ENCODE measurements around the gene TTC39C.
"Not testable (repeated sequence)": the region's sequence is repeated elsewhere in the genome, so short reads cannot be mapped to it uniquely, and the experiment has no call there.

Gene TTC39C

GRCh38 chr18:24149591-24149990 lies 135.0 kb downstream of the TTC39C start:
- H3K4me3 Mint-ChIP-seq; H3K4me1 Mint-ChIP-seq (ENCODE audit: low read depth); H3K27me3 Mint-ChIP-seq; H3K27ac Mint-ChIP-seq; H3K9me3 Mint-ChIP-seq; intact Hi-C loops (cut with micrococcal nuclease): not testable (repeated sequence)
- peaks cover 47% of the 10 kb centered on the region for H3K36me3 Mint-ChIP-seq (ENCODE audit: low read depth)

GRCh38 chr18:24153397-24153796 lies 138.8 kb downstream of the TTC39C start:
- no peaks in the 10 kb centered on the region for H3K27me3 Mint-ChIP-seq
- H3K4me3 Mint-ChIP-seq, result no peak overlapping the region
- no peaks in the 10 kb centered on the region for H3K4me1 Mint-ChIP-seq (ENCODE audit: low read depth)
- H3K36me3 Mint-ChIP-seq (ENCODE audit: low read depth), result peaks cover 70% of the 10 kb centered on the region
- H3K9me3 Mint-ChIP-seq, result no peaks in the 10 kb centered on the region
- intact Hi-C loops (cut with micrococcal nuclease), result no loop called here
- no peak overlapping the region for H3K27ac Mint-ChIP-seq

- H3K4me1 Mint-ChIP-seq (ENCODE audit: low read depth), result no peaks in the 10 kb centered on the region
- no peaks in the 10 kb centered on the region for H3K9me3 Mint-ChIP-seq
- H3K4me3 Mint-ChIP-seq, result no peak overlapping the region
- no peak overlapping the region for H3K27ac Mint-ChIP-seq
- intact Hi-C loops (cut with micrococcal nuclease), result no loop called here
- H3K27me3 Mint-ChIP-seq, result no peaks in the 10 kb centered on the region
- H3K36me3 Mint-ChIP-seq (ENCODE audit: low read depth), result peaks cover 63% of the 10 kb centered on the region
Observed at GRCh38 chr18:24157855-24158254, 143.3 kb downstream of the TTC39C start.

- intact Hi-C loops (cut with micrococcal nuclease), result no loop called here
- Mint-ChIP-seq H3K4me3 (no peak overlapping the region), H3K4me1 (ENCODE audit: low read depth) (no peaks in the 10 kb centered on the region), H3K27me3 (no peaks in the 10 kb centered on the region), H3K9me3 (no peaks in the 10 kb centered on the region), H3K27ac (no peak overlapping the region), H3K36me3 (ENCODE audit: low read depth) (peaks cover 72% of the 10 kb centered on the region)
Observed at GRCh38 chr18:24160086-24160485, 145.5 kb downstream of the TTC39C start.

- no peak overlapping the region for H3K27ac Mint-ChIP-seq
- no peaks in the 10 kb centered on the region for H3K9me3 Mint-ChIP-seq
- no peaks in the 10 kb centered on the region for H3K4me1 Mint-ChIP-seq (ENCODE audit: low read depth)
- H3K27me3 Mint-ChIP-seq, result no peaks in the 10 kb centered on the region
- intact Hi-C loops (cut with micrococcal nuclease), result no loop called here
- peaks cover 74% of the 10 kb centered on the region for H3K36me3 Mint-ChIP-seq (ENCODE audit: low read depth)
- no peak overlapping the region for H3K4me3 Mint-ChIP-seq
Observed at GRCh38 chr18:24161304-24161703, 146.8 kb downstream of the TTC39C start.

- intact Hi-C loops (cut with micrococcal nuclease), result no loop called here
- Mint-ChIP-seq H3K27me3 (no peaks in the 10 kb centered on the region), H3K9me3 (no peaks in the 10 kb centered on the region), H3K4me1 (ENCODE audit: low read depth) (no peaks in the 10 kb centered on the region), H3K27ac (no peak overlapping the region), H3K36me3 (ENCODE audit: low read depth) (peaks cover 91% of the 10 kb centered on the region), H3K4me3 (no peak overlapping the region)
Observed at GRCh38 chr18:24168496-24168895, 153.9 kb downstream of the TTC39C start.

- intact Hi-C loops (cut with micrococcal nuclease), result no loop called here
- no peak overlapping the region for H3K27ac Mint-ChIP-seq
- H3K4me1 Mint-ChIP-seq (ENCODE audit: low read depth), result no peaks in the 10 kb centered on the region
- H3K4me3 Mint-ChIP-seq, result no peak overlapping the region
- no peaks in the 10 kb centered on the region for H3K27me3 Mint-ChIP-seq
- peaks cover 79% of the 10 kb centered on the region for H3K36me3 Mint-ChIP-seq (ENCODE audit: low read depth)
- H3K9me3 Mint-ChIP-seq, result no peaks in the 10 kb centered on the region
Observed at GRCh38 chr18:24170360-24170759, 155.8 kb downstream of the TTC39C start.

GRCh38 chr18:24173997-24174396 lies 159.4 kb downstream of the TTC39C start:
- intact Hi-C loops (cut with micrococcal nuclease), result no loop called here
- no peaks in the 10 kb centered on the region for H3K27me3 Mint-ChIP-seq
- H3K9me3 Mint-ChIP-seq, result no peaks in the 10 kb centered on the region

GRCh38 chr18:24176727-24177416 lies 162.3 kb downstream of the TTC39C start:
- no peaks in the 10 kb centered on the region for H3K27me3 Mint-ChIP-seq
- intact Hi-C loops (cut with micrococcal nuclease), result loop anchor here (2.0 kb wide), 1 partner anchor 312 kb away; no protein-coding TSS in a partner anchor
- H3K27ac Mint-ChIP-seq, result peak overlapping the region; percentile 61
- H3K9me3 Mint-ChIP-seq, result no peaks in the 10 kb centered on the region
- no peak overlapping the region for H3K4me3 Mint-ChIP-seq
- no peaks in the 10 kb centered on the region for H3K4me1 Mint-ChIP-seq (ENCODE audit: low read depth)
- H3K36me3 Mint-ChIP-seq (ENCODE audit: low read depth), result peaks cover 59% of the 10 kb centered on the region

More at GRCh38 chr18:24173997-24174396, 159.4 kb downstream of the TTC39C start:
- no peak overlapping the region for H3K4me3 Mint-ChIP-seq
- H3K27ac Mint-ChIP-seq, result no peak overlapping the region
- no peaks in the 10 kb centered on the region for H3K4me1 Mint-ChIP-seq (ENCODE audit: low read depth)
- H3K36me3 Mint-ChIP-seq (ENCODE audit: low read depth), result peaks cover 73% of the 10 kb centered on the region

- Mint-ChIP-seq H3K27me3 (no peaks in the 10 kb centered on the region), H3K36me3 (ENCODE audit: low read depth) (peaks cover 51% of the 10 kb centered on the region), H3K9me3 (no peaks in the 10 kb centered on the region), H3K27ac (no peak overlapping the region), H3K4me3 (no peak overlapping the region), H3K4me1 (ENCODE audit: low read depth) (no peaks in the 10 kb centered on the region)
- intact Hi-C loops (cut with micrococcal nuclease), result loop anchor here (2.0 kb wide), 1 partner anchor 311 kb away; no protein-coding TSS in a partner anchor
Observed at GRCh38 chr18:24177499-24178133, 163.1 kb downstream of the TTC39C start.

GRCh38 chr18:24180048-24180447 lies 165.5 kb downstream of the TTC39C start:
- H3K4me3 Mint-ChIP-seq, result no peak overlapping the region
- no peak overlapping the region for H3K27ac Mint-ChIP-seq
- no peaks in the 10 kb centered on the region for H3K4me1 Mint-ChIP-seq (ENCODE audit: low read depth)
- intact Hi-C loops (cut with micrococcal nuclease), result no loop called here
- H3K36me3 Mint-ChIP-seq (ENCODE audit: low read depth), result peaks cover 38% of the 10 kb centered on the region
- no peaks in the 10 kb centered on the region for H3K9me3 Mint-ChIP-seq
- H3K27me3 Mint-ChIP-seq, result no peaks in the 10 kb centered on the region

GRCh38 chr18:24181806-24182205 lies 167.3 kb downstream of the TTC39C start:
- Mint-ChIP-seq H3K36me3 (ENCODE audit: low read depth) (peaks cover 34% of the 10 kb centered on the region), H3K27me3 (no peaks in the 10 kb centered on the region), H3K4me3 (no peak overlapping the region), H3K4me1 (ENCODE audit: low read depth) (peaks cover 3% of the 10 kb centered on the region), H3K27ac (no peak overlapping the region), H3K9me3 (no peaks in the 10 kb centered on the region)
- intact Hi-C loops (cut with micrococcal nuclease), result no loop called here
